Osteoblast (primary cell): ENCODE measurements around the gene GNB5. TPM values are rescaled to one million over a fixed set of nuclear protein-coding genes. Genes with fewer than 3 reads are reported as not detected.

Source experiments
- DNase-seq: peaks from one replicate; pipeline ENCODE4 v3.0.0; 2011; ENCODE audit warnings: low spot score, mixed read lengths; ENCODE audit not compliant: insufficient read length; ENCODE audit errors: missing footprints
- H2AFZ ChIP-seq: 2 replicates; pipeline ENCODE4 v1.6.0; 2011; ENCODE audit warnings: mild to moderate bottlenecking, low read length
- H3K27ac ChIP-seq: 2 replicates; pipeline ENCODE4 v1.5.1; 2011; ENCODE audit warnings: mild to moderate bottlenecking, low read depth, low read length, moderate library complexity
- H3K27me3 ChIP-seq: 2 replicates; pipeline ENCODE4 v1.6.0; 2012; ENCODE audit warnings: mild to moderate bottlenecking, control low read depth, inconsistent platforms, low read length, moderate library complexity; ENCODE audit not compliant: insufficient read depth
- H3K36me3 ChIP-seq: 2 replicates; pipeline ENCODE4 v1.5.1; 2011; ENCODE audit warnings: mild to moderate bottlenecking, low read length, control low read depth, moderate library complexity; ENCODE audit not compliant: insufficient read depth
- H3K4me1 ChIP-seq: 2 replicates; pipeline ENCODE4 v1.5.1; 2011; ENCODE audit warnings: mild to moderate bottlenecking, low read length, control low read depth, moderate library complexity; ENCODE audit not compliant: insufficient read depth
- H3K4me2 ChIP-seq: 2 replicates; pipeline ENCODE4 v1.6.0; 2011; ENCODE audit warnings: mild to moderate bottlenecking, low read length; ENCODE audit not compliant: insufficient read depth
- H3K4me3 ChIP-seq: fragments of 200-600 bp; sonication (generic); 3 replicates; pipeline ENCODE4 v1.5.1; 2012; ENCODE audit warnings: mild to moderate bottlenecking, low read length, inconsistent platforms; ENCODE audit not compliant: insufficient read depth
- H3K79me2 ChIP-seq: 2 replicates; pipeline ENCODE4 v1.6.0; 2012; ENCODE audit warnings: mild to moderate bottlenecking, low read length, control low read depth, inconsistent platforms; ENCODE audit not compliant: insufficient read depth
- H3K9me3 ChIP-seq: 2 replicates; pipeline ENCODE4 v1.5.1; 2011; ENCODE audit warnings: low read depth, low read length, control low read depth
- H4K20me1 ChIP-seq: 2 replicates; pipeline ENCODE4 v1.6.0; 2012; ENCODE audit warnings: mild to moderate bottlenecking, low read length, control low read depth; ENCODE audit not compliant: insufficient read depth
- total RNA-seq: library from RNA; depleted of rRNA; stranded (reverse); fragments of >200 nt; gene quantifications from 2 replicates; pipeline ENCODE4 v1.2.3, GENCODE V29; 2012
- TF ChIP-seq, protein P1 (sequence below): IDR thresholded peaks from 2 replicates; pipeline ENCODE4 v1.5.1; 2011; ENCODE audit warnings: mild to moderate bottlenecking, low read depth, low read length, moderate library complexity; ENCODE audit errors: extremely low read depth

Gene GNB5
- total RNA-seq, 1 donor, result 26.4 TPM

DNA sequence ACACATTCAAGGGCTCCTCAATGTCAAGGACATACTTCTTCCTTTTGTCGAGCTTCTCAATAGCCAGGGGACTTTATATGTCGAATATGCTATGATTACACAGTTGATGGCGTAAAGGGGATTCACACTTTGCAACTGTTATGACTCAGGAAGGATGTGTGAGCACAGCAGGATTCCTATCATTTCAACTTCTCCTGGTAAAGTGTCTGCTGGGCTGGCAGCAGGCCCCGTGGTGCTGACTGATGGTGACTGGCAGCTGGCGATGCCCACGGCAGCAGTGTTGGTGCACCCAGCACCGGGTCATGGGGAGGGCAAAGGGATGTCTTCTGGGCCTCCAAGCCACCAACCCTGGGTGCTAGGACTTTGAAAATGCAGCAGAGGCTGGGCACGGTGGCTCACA is 44.8 kb upstream of the GNB5 start:
- Histone ChIP-seq H3K27me3 (peaks cover 11% of the 10 kb centered on the region), H2AFZ (no peak overlapping the region), H3K4me2 (no peak overlapping the region), H3K36me3 (no peaks in the 10 kb centered on the region), H3K79me2 (no peaks in the 10 kb centered on the region), H3K27ac (no peak overlapping the region), H3K9me3 (no peaks in the 10 kb centered on the region), H3K4me1 (no peaks in the 10 kb centered on the region), H3K4me3 (no peak overlapping the region), H4K20me1 (no peaks in the 10 kb centered on the region)
- DNase-seq, result no peak
- TF ChIP-seq, protein P1, sequence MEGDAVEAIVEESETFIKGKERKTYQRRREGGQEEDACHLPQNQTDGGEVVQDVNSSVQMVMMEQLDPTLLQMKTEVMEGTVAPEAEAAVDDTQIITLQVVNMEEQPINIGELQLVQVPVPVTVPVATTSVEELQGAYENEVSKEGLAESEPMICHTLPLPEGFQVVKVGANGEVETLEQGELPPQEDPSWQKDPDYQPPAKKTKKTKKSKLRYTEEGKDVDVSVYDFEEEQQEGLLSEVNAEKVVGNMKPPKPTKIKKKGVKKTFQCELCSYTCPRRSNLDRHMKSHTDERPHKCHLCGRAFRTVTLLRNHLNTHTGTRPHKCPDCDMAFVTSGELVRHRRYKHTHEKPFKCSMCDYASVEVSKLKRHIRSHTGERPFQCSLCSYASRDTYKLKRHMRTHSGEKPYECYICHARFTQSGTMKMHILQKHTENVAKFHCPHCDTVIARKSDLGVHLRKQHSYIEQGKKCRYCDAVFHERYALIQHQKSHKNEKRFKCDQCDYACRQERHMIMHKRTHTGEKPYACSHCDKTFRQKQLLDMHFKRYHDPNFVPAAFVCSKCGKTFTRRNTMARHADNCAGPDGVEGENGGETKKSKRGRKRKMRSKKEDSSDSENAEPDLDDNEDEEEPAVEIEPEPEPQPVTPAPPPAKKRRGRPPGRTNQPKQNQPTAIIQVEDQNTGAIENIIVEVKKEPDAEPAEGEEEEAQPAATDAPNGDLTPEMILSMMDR, result no peak

DNA sequence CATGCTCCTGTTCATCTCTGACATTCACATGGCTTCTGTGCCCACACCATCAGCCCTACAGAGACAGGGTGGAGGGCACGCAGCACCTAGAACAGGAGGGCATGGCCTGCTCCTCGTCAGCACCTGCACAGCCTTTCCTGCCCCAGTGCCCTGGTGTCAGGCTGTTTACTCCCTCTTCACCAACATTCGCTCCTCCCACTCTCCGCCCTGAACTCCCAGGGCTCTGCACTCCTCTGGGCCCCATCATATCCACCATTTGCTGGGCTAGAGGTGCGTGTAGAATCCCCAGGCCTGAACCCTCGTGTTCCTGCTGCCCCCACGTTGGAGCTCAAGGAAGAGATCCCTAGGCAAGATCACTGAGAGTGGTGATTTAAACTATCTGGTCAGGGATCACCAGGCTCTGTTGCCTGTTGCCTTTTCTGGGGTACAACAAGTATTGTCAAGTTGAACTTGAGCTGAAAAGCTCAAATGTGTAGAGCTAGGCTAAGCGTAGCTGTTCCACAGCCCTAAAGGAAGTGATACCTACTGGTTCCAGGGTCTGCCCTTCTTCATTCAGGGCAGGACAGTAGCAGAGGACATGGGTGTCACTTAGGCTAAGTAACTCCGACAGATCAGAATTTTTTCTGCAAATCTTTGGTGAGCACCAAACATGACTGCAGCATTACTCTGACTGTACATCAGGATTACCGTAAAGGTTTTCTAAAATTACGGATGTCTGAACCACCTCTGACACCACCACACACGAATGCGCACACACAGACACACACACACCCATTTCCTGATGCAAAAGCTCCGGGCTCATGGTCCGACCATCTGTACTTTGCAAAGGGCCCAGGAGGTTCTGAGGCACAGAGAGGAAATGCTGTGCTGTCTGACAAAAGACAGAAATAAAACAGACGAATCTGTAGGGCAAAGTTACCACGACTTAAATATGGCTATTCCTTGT is 43.7 kb upstream of the GNB5 start:
- no peak overlapping the region for H2AFZ ChIP-seq
- H3K79me2 ChIP-seq, result no peaks in the 10 kb centered on the region
- no peak overlapping the region for H3K4me3 ChIP-seq
- no peaks in the 10 kb centered on the region for H4K20me1 ChIP-seq
- no peaks in the 10 kb centered on the region for H3K36me3 ChIP-seq
- H3K4me1 ChIP-seq, result no peaks in the 10 kb centered on the region
- no peak for DNase-seq
- no peak overlapping the region for H3K27ac ChIP-seq
- H3K9me3 ChIP-seq, result no peaks in the 10 kb centered on the region
- peaks cover 11% of the 10 kb centered on the region for H3K27me3 ChIP-seq
- TF ChIP-seq, protein P1, result no peak
- H3K4me2 ChIP-seq, result no peak overlapping the region

DNA sequence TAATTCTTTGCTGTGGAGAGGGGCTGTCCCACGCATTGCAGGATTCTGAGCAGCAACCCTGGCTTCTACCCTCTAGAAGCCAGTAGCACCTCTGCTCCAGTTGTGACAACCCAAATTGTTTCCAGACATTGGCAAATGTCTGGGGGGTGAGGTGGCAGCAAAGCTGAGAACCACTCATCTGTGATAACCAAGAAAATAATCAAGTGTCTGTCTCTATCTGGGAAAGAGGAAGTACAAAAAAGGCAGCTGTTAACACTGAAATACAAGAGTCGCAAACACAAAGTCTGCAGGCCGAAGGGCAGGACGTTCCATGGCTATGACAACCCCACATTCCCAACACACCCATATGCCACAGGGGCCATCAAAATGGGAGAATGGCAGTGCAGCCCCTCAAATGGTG is 42.2 kb upstream of the GNB5 start:
- Histone ChIP-seq H3K4me3 (no peak overlapping the region), H3K36me3 (no peaks in the 10 kb centered on the region), H2AFZ (no peak overlapping the region), H3K27ac (no peak overlapping the region), H3K4me1 (no peaks in the 10 kb centered on the region), H3K27me3 (peaks cover 11% of the 10 kb centered on the region), H3K4me2 (no peak overlapping the region), H3K79me2 (no peaks in the 10 kb centered on the region), H3K9me3 (no peaks in the 10 kb centered on the region), H4K20me1 (no peaks in the 10 kb centered on the region)
- peak; percentile 31 for DNase-seq
- TF ChIP-seq, protein P1, result no peak

- no peaks in the 10 kb centered on the region for H4K20me1 ChIP-seq
- H3K9me3 ChIP-seq, result no peaks in the 10 kb centered on the region
- H3K27me3 ChIP-seq, result peaks cover 8% of the 10 kb centered on the region
- no peak overlapping the region for H3K4me2 ChIP-seq
- H3K36me3 ChIP-seq, result no peaks in the 10 kb centered on the region
- H3K27ac ChIP-seq, result no peak overlapping the region
- no peak overlapping the region for H3K4me3 ChIP-seq
- H3K4me1 ChIP-seq, result no peaks in the 10 kb centered on the region
- TF ChIP-seq, protein P1, result no peak
- H2AFZ ChIP-seq, result no peak overlapping the region
- DNase-seq, result no peak
- no peaks in the 10 kb centered on the region for H3K79me2 ChIP-seq
Observed at GRCh38 chr15:52232327-52232726, 41.1 kb upstream of the GNB5 start.
